ENCODE measurements around the gene FASTKD2.

GRCh38 chr2:206802654-206803514 lies 37.5 kb downstream of the FASTKD2 start:
- TF ChIP-seq CTCF (IDR thresholded peaks at IDR 0.05) (no peak), POLR2A (IDR thresholded peaks at IDR 0.05) (no peak)

All from body of pancreas (tissue), 4 donors.